Measurements from ENCODE around the gene TAF3.

The TAF3 gene

GRCh38 chr10:7813481-7813880 lies 4.8 kb upstream of the TAF3 start:
- DNase-seq, result no peak

GRCh38 chr10:7817576-7817975 lies 729 bp upstream of the TAF3 start:
- DNase-seq, result no peak

DNA sequence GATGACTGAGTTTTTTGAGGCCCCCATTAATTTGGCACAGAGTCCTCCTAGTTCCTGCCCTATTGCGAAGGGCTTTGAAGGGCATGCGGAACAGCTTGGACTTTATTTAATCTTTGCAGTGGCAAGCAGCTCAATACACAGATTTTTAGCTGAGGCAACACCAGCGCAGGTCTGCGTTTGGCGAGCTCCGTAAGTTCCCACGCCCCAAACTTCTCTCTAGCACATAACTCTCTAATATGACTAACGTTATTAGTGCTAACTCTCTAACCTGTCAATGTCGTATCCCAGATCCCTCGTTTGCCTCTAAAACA lies 366 bp upstream of the TAF3 start:
- DNase-seq, result no peak

GRCh38 chr10:7819121-7819460 lies 786 bp downstream of the TAF3 start:
- DNase-seq, result no peak

DNA sequence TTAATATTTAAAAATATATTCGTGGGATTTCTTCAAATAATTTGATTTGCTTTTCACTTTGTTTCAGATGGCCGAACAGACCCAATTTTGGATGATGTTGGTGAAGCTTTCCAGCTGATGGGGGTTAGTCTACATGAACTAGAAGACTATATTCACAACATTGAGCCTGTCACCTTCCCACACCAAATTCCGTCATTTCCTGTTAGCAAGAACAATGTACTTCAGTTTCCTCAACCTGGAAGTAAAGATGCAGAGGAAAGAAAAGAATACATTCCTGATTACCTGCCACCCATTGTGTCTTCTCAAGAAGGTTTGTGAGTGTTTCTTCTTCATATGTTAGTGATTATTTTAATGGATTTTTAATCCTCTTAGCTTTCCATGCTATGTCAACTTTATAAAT lies 5.9 kb downstream of the TAF3 start:
- DNase-seq, result no peak

GRCh38 chr10:7826971-7827370 lies 8.7 kb downstream of the TAF3 start:
- DNase-seq, result no peak

- no peak for DNase-seq
Measured at GRCh38 chr10:7829289-7829834, 11.1 kb downstream of the TAF3 start.

- no peak for DNase-seq
Measured at GRCh38 chr10:7832060-7832459, 13.8 kb downstream of the TAF3 start.

- DNase-seq, result no peak
Measured at GRCh38 chr10:7833210-7833609, 14.9 kb downstream of the TAF3 start.

DNA sequence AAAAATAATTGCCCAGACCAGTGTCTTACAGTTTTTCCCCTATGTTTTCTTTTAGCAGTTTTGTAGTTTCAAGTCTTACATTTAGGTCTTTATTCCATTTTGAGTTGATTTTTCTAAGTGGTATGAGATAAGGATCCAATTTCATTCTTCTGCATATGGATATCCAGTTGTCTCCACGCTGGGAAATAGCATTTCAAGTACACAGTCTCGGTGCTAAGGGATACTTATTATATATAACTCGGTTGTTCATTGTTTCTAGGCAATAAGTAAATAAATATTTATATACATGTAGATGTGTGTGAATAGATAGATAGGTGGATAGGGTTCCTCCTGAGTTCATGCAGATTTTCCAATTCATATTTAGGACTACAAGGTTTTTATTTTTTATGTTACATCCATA lies 16.0 kb downstream of the TAF3 start:
- DNase-seq, result no peak

DNA sequence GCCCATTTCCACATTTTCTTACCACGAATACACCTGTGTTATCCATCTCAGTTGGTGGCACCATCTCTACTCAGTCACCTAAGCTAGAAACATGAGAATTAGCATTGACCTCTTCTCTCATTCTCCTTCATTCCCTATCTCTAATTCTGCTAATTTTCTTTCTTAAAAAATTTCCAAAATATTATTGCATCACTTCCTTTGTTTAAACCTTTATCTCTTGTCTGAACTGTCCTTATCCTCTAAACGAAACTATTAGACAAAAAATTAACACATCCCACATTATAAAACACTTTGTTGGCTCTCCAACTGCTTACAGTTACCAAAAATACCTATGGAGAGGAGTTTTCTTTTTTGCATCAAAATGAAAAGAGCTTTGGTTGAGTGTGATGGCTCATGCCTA lies 18.3 kb downstream of the TAF3 start:
- DNase-seq, result no peak

- no peak for DNase-seq
Measured at GRCh38 chr10:7846591-7846990, 28.3 kb downstream of the TAF3 start.

DNA sequence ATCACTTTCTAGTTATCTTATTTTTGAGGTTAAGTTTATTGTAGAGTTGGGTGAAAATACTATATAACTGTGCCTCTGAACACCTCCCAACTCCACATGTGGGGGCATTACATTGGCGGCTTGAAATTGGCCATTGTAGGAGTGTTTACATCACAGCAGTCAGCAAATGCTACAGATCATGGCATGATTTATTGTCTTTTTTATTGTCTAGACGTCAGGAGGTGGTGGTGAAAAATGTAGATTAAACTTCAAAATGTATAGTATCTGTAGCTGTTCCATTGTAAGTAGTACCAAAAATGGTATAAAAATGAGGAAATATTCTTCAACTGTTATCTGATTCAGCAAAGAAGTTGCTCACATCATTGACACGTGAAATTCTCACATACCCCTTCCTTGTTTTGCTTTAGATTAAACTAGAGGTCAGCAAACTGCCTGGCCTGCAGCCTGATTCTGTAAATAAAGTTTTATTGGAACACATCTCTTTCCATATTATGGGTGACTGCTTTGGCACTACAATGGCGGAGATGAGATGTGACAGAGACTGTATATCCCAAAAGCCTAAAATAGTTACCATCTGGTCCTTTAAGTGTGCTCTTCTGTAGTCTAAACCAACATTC lies 35.0 kb downstream of the TAF3 start:
- DNase-seq, result no peak

DNA sequence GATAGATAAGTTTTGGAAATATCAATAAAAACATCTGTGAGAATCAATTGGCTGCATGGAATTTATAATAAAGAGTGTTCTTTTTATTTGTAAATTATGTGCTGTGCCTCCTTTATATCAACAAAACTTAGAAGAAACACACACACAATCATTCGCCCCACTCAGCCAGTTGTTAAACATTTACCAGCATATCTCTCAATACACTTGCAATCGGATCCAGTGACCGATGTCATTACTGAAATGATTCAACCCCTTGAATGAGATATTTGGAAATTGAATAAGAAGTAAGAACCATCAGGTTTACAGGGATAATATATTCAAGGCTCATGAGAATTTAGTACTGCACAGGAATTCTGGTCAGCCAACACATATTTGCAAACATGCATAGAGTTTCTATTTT lies 35.6 kb downstream of the TAF3 start:
- DNase-seq, result no peak

DNA sequence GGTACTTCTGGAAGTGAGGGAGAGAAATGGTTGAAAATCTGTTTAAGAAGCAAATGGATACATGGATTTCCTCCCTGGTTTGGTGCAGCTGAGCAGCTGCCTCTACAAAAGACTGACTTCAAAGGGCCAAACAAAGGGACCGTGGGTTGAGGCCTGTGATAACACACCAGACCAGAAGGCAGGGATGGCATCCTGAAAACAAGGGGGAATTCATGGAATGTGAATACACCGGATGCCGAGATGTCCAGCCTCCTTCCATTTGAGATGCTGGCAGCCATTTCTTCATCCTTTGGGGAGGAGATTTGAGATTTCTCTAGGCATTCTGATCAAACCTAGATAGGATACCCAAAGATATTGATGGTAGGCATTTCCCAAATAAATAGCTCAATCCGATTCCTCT lies 36.9 kb downstream of the TAF3 start:
- no peak for DNase-seq

DNA sequence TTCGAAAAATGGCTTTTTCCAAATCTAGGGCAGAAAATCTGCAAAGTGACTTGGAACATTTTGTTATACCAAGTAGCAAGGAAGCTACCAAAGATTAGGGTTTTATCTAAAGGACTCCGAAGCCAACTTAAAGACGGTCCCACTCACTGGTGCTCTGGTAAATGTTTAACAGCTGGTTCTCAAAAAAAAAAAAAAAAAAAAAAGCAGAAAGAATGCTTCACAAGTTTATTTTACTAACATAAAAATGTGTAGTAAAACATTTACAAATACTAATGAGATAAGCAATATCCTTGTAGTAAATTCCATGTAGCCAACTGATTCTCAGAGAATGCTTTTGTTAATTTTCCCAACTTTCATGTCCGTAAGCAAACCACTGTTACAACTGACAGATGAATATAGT lies 38.4 kb downstream of the TAF3 start:
- DNase-seq, result no peak

DNA sequence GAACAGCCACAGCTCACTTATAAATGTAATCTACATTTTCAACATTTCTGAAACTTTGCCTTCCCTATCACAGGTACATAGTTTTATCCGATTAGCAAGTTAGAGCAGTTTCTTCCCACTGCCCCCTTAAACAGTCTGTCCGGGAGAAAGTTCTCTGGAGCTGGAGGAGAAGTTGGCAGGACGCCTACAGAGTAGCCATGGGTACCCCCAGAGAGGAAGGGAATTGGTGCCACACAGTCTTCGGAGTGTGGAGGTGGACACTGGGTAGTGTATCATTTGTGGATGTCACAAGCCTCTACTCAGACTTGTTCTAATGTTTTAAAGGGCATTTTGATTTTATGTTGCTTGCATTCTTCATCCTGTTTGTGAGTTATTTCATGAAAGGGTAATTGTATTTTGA lies 39.0 kb downstream of the TAF3 start:
- no peak for DNase-seq

DNA sequence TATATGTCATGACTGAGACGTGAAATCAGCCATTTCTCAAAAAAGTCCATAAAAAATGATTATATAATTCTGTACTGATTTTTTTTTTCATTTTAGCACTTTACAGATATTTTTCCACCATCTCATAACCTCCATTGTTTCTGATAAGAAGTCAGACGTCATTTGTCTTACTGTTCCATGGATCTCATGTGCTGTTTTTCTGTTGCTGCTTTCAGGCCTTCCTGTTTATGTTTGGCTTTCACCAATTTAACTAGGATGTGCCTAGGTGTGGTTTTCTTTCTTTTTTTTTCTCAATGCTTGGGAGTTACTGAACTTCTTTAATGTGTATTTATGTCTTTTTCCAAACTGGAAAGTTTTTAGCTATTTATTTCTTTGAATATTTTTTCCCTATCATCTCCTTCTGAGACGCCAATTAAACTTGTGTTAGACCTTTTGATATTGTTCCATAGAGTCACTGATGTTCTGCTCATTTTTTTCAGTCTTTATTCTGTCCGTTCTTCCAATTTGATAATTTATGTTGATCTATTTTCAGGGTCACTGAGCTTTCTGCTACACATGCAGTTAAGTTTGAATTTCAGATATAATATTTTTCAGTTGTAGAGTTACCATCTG lies 43.3 kb downstream of the TAF3 start:
- DNase-seq, result no peak

DNA sequence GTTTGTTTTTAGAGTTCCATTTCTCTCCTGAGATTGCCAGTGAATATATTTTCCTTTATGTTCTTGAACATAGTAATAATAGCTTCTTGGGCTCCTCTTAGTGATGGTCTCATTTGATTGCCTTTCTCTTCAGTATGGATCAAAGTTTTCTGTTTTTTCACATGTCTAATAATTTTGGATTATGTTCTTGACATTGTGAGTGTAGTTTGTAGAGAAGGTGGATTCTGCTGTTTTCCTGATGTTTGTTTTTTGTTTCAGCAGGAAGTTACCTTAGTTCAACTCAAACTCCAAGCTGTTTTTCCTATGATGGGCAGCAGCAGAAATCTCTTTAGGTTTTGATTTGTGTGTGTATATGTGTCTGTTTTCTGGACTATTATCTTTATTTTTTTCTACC lies 43.8 kb downstream of the TAF3 start:
- DNase-seq, result no peak

DNA sequence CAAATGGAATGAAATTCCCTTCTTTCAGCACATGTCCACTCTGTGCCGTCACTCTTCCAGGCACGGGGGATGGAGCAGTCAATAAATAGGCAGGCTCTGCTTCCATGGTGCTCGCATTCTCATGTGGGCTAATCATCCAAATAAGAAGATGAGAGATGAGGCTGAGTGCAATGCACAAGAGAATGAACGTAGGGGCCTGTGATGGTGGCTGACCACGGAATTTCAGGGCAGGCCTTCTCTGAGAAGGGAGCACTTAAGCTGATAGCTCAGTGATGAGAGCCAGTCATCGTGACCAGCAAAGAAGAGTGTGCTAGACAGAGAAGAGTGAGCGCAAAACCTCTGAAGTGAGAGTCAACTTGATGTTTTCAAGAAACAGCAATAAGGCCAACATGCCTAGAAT lies 47.9 kb downstream of the TAF3 start:
- no peak for DNase-seq

DNA sequence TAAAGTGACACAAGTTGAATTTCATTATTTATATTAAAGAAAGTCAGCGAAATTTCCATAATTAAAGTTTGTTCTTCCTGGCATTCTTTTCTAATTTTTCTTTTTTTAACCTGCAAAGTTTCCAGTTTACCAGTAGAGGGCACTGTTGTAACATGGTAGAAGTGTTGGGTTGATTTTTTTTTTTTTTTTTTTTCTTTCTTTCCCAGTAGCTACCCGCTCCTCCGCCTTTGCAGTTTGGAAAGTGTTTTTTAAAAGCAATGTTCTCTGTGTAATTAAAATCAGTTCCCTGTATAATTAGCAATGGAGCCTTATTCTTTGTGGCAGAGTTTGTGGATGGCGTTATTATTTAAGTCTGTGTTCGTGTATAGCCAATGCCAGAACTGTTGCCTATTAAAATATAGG lies 53.7 kb downstream of the TAF3 start:
- DNase-seq, result peak; percentile 28

DNA sequence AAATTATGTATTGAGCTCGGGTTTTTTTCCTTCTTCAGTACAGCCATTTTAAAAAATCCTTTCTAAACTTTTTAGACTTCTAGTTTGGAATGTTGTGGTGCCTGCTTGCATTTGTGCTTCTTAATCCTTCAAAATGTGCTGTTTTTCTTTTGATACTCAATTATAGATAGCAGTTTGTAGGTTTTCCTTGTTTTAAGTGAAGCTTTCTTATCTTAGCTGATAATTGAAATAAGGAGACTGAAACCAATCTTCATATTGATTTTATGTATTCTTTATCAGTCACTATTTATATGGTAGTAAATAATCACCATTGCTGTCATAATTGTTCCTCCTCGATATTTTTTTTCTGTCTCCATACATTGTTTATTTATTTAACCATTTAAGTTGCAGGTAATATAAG lies 56.6 kb downstream of the TAF3 start:
- DNase-seq, result no peak

DNA sequence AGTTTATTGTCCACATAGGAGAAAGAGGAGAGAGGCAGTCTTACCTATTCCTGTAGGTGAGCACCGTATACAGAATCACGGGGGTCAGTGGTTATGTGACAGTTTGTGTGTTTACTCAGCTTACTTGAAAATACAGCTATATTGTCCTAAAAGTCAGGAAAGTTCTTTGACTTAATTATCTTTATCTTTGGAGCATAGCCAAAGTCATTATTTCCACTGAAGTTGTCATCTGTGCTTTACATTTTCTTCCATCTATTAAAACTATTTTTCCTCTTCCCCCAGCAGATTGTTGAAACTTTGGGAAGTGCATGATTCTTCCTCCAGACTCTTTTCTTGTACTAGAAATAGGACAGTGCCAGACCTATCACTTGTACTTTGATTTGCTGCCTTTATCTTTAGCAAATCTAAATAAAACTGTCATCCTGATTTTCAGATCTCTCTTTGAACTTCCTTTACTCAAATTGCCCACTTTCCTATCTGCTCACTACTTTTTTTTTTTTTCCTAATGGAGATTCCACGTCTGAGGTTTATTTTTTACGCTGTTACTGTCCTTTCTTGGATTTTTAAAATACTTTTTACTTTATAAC lies 58.3 kb downstream of the TAF3 start:
- DNase-seq, result no peak

- no peak for DNase-seq
Measured at GRCh38 chr10:7881119-7881518, 62.8 kb downstream of the TAF3 start.

DNA sequence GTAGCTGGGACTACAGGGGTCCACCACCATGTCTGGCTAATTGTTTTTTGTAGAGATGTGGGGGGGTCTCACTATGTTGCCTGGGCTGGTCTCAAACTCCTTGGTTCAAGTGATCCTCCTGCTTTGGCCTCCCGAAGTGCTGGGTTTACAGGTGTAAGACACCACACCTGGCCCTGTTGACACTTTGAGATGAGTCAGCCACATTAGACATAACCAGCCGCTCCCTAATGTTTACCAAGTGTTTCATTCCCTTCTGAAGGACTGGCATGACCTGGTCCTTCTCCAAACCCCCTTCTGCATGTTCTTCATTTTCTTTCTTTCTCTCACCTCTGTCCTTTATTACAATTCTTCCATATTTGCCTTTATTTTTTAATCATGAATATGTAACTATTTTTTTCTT lies 67.8 kb downstream of the TAF3 start:
- DNase-seq, result no peak

All from NCI-H1105 treated with DMSO at 0.1 percent for 48 hours (cell line).